ENCODE results near the gene CCL2.
"Not testable (repeated sequence)": the region's sequence is repeated elsewhere in the genome, so short reads cannot be mapped to it uniquely, and the experiment has no call there.

Gene CCL2

GRCh38 chr17:34226011-34226743, 28.9 kb upstream of the CCL2 start:
- no peak overlapping the region for H3K4me3 ChIP-seq (ENCODE audit: low read depth, low read length)
- TF ChIP-seq CTCF (IDR thresholded peaks at IDR 0.05; ENCODE audit: low read depth, low read length) = no peak
- DNase-seq (ENCODE audit: low read depth, low spot score) = no peak
- in situ Hi-C loops (cut with HindIII; ENCODE audit: low sequenced_read_pairs) = no loop called here

GRCh38 chr17:34226744-34227034, 28.4 kb upstream of the CCL2 start:
- in situ Hi-C loops (cut with HindIII; ENCODE audit: low sequenced_read_pairs) = no loop called here
- no peak for TF ChIP-seq CTCF (IDR thresholded peaks at IDR 0.05; ENCODE audit: low read depth, low read length)
- DNase-seq (ENCODE audit: low read depth, low spot score) = no peak
- no peak overlapping the region for H3K4me3 ChIP-seq (ENCODE audit: low read depth, low read length)

- in situ Hi-C loops (cut with HindIII; ENCODE audit: low sequenced_read_pairs); DNase-seq (ENCODE audit: low read depth, low spot score); H3K4me3 ChIP-seq (ENCODE audit: low read depth, low read length): not testable (repeated sequence)
Measured at GRCh38 chr17:34227293-34227692, 27.8 kb upstream of the CCL2 start.

GRCh38 chr17:34227707-34228106, 27.4 kb upstream of the CCL2 start:
- DNase-seq (ENCODE audit: low read depth, low spot score) = no peak
- H3K4me3 ChIP-seq (ENCODE audit: low read depth, low read length) = no peak overlapping the region
- no peak for TF ChIP-seq CTCF (IDR thresholded peaks at IDR 0.05; ENCODE audit: low read depth, low read length)
- in situ Hi-C loops (cut with HindIII; ENCODE audit: low sequenced_read_pairs) = no loop called here

GRCh38 chr17:34228781-34229180, 26.3 kb upstream of the CCL2 start:
- in situ Hi-C loops (cut with HindIII; ENCODE audit: low sequenced_read_pairs) = no loop called here
- no peak overlapping the region for H3K4me3 ChIP-seq (ENCODE audit: low read depth, low read length)
- no peak for DNase-seq (ENCODE audit: low read depth, low spot score)

GRCh38 chr17:34230342-34230741, 24.7 kb upstream of the CCL2 start:
- in situ Hi-C loops (cut with HindIII; ENCODE audit: low sequenced_read_pairs) = no loop called here
- DNase-seq (ENCODE audit: low read depth, low spot score) = no peak
- H3K4me3 ChIP-seq (ENCODE audit: low read depth, low read length) = no peak overlapping the region
- TF ChIP-seq CTCF (IDR thresholded peaks at IDR 0.05; ENCODE audit: low read depth, low read length) = no peak

More at GRCh38 chr17:34228781-34229180, 26.3 kb upstream of the CCL2 start:
- no peak for TF ChIP-seq CTCF (IDR thresholded peaks at IDR 0.05; ENCODE audit: low read depth, low read length)

- no peak for TF ChIP-seq CTCF (IDR thresholded peaks at IDR 0.05; ENCODE audit: low read depth, low read length)
- DNase-seq (ENCODE audit: low read depth, low spot score) = no peak
- no peak overlapping the region for H3K4me3 ChIP-seq (ENCODE audit: low read depth, low read length)
- in situ Hi-C loops (cut with HindIII; ENCODE audit: low sequenced_read_pairs) = no loop called here
Measured at GRCh38 chr17:34234616-34235015, 20.5 kb upstream of the CCL2 start.
